Jurkat, Clone E6-1 (cell line): ENCODE measurements around the gene NUP188.
"Not testable (repeated sequence)": the region's sequence is repeated elsewhere in the genome, so short reads cannot be mapped to it uniquely, and the experiment has no call there.

ENCODE experiments used
- DNase-seq: peaks from one replicate; pipeline ENCODE4 v3.0.0-alpha.2; 2011; ENCODE audit warnings: low read depth, low spot score
- H3K4me3 ChIP-seq: 2 replicates; pipeline ENCODE4 v1.5.1; 2011; ENCODE audit warnings: mild to moderate bottlenecking, low read length, control low read depth, moderate library complexity

The NUP188 gene

GRCh38 chr9:128999581-129000206 is 52.2 kb downstream of the NUP188 start:
- DNase-seq = no peak
- H3K4me3 ChIP-seq = no peak overlapping the region

- no peak overlapping the region for H3K4me3 ChIP-seq
- DNase-seq = no peak
These were observed 54.2 kb downstream of the NUP188 start for GRCh38 chr9:129001504-129002325.

DNA sequence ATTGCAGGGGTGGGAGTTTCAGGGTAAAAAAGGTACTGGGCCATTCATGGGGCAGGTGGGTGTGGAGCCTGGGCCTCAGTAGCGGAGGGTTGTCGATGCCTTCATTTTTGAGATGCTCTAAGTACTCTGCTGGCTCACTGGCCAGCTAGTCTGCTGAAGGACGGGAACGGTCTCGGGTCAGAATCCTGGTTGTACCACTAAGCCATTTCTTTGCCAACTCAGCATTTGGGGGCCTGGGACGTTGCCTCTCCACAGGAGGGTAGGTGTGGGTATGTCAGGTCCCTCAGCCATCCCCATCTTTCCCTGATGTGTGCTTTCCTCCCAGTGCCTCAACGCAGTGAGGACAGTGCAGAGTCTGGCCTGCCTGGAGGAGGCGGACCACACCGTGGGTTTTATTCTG is 55.5 kb downstream of the NUP188 start:
- no peak for DNase-seq
- no peak overlapping the region for H3K4me3 ChIP-seq

DNA sequence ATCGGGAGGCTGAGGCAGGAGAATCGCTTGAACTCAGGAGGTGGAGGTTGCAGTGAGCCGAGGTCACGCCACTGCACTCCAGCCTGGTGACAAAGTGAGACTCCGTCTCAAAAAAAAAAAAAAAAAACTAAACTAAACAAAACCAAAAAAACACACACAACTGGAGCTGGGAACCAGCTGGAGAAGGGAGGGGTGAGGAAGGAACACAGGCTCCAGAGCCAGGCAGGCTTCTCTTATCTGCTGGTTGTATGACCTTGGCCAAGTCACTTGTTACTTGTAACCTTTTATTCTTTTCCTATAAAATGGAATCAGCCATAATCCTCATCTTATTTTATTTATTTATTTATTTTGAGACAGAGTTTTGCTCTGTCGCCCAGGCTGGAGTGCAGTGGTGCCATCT is 56.7 kb downstream of the NUP188 start:
- H3K4me3 ChIP-seq, DNase-seq: not testable (repeated sequence)

DNA sequence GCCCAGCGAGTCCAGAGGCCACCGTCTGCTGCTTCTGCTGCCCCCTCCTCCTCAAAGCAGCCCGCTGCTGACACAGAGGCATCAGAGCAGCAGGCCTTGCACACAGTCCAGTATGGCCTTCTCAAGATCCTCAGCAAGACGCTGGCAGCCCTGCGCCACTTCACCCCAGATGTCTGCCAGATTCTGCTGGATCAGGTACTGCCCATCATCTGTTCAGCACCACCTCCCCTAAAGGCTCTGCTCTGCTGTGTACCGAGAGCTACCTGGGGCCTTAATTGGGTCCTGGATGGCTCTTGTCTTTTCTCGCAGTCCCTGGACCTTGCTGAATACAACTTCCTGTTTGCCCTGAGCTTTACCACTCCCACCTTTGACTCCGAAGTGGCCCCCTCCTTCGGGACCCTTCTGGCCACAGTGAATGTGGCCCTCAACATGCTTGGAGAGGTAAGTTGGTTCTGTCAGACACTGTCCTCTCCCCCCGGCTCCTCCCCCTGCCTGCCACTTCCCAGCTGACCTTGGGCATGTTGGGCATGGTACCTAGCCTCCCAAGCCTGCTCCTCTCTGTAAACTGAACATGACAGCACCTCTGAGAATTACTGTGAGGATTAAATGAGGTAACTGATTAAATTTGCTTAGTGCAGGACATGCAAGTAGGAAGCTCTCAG is 58.0 kb downstream of the NUP188 start:
- H3K4me3 ChIP-seq = no peak overlapping the region
- DNase-seq = no peak

GRCh38 chr9:129006328-129007034 is 59.0 kb downstream of the NUP188 start:
- DNase-seq = peak; percentile 66
- H3K4me3 ChIP-seq = no peak overlapping the region

DNA sequence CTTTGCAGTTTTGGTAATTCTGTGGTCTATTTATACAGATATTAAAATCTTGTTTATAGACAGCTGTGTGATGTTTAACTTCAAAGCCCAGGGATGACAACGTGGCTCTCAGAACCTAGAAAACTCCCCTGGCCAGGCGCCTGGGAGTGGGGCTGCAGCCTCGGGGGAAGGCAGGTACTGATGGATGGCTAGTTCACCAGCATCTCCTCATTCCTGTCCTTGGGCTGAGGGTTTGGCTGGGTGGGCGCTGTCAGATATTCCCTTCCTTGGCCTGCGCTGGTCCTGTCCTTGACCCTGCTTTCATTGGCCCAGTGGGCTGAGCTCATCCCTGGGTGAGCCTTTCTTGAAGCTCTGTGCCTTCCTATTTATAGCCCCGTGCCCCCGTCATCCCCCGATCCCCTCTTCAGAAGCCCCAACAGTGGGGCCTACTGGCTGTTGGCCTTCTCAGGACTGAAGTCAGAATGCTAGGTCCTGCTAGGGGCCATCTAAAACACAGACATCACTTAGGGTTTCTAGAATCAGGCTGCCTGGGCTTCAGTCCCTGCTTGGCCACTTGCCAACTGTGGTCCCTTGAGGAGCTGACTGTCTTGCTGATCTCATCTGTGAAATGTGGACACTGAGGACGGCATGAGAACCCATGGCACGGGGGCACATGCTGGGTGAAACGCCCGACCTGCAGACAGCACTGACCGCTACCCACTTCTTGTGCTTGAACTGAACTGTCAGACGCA is 59.7 kb downstream of the NUP188 start:
- no peak for DNase-seq
- no peak overlapping the region for H3K4me3 ChIP-seq

- no peak for DNase-seq
These were observed 60.4 kb downstream of the NUP188 start for GRCh38 chr9:129007766-129008468.

GRCh38 chr9:129008469-129008965 is 61.0 kb downstream of the NUP188 start:
- DNase-seq = no peak
- H3K4me3 ChIP-seq = no peak overlapping the region

More at GRCh38 chr9:129007766-129008468, 60.4 kb downstream of the NUP188 start:
- H3K4me3 ChIP-seq = no peak overlapping the region

- H3K4me3 ChIP-seq = no peak overlapping the region
- DNase-seq = no peak
These were observed 61.6 kb downstream of the NUP188 start for GRCh38 chr9:129008986-129009583.

DNA sequence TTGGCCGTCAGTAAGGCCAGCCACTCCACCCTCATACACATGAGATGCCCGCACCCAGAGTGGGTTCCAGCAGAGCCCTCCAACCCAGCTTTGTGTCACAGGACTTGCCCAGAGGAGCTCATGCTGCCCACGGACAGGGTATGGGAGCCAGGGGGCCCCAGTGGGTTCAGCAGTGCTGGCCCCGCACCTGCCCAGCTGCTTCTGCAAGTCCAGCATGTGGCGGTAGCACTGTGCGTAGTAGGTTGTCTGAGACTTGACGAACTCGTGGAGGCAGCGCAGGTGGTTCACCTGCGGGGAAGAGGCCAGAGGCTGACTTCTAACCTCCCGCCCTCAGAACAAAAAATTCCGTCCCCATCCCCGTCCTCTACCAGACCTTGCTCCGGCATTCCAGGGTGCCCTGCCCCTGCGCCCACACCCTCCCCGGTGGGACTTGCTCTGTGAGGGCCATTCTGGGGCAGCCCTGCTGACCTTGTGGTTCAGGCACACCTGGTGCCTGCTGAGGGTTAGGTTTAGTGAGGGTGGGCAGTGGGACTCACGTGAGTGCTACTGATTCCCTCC is 62.2 kb downstream of the NUP188 start:
- DNase-seq = no peak
- no peak overlapping the region for H3K4me3 ChIP-seq

- no peak overlapping the region for H3K4me3 ChIP-seq
- DNase-seq = no peak
These were observed 62.9 kb downstream of the NUP188 start for GRCh38 chr9:129010267-129010975.

- no peak for DNase-seq
- H3K4me3 ChIP-seq = no peak overlapping the region
These were observed 63.7 kb downstream of the NUP188 start for GRCh38 chr9:129011170-129011569.

- no peak for DNase-seq
These were observed 64.3 kb downstream of the NUP188 start for GRCh38 chr9:129011761-129012181.

DNA sequence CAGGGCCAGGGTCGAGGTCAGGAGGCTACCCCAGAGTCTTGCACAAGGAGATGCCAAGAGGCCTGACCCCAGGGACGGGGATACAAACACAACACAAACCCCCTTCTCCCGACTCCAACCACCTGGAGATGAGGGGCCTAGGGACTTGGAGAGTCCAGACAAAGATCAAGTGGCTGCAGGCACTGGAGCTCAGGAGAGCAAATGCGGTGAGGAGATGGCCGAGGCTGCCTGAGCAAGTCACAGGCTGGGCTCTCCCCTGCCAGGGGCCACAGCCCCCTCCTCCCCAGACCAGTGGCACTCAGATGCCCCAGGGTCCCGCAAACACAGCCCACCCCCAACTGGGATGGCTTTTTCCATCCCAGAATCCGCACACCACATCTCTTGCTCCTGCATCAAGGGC is 64.8 kb downstream of the NUP188 start:
- H3K4me3 ChIP-seq = no peak overlapping the region
- no peak for DNase-seq

More at GRCh38 chr9:129011761-129012181, 64.3 kb downstream of the NUP188 start:
- no peak overlapping the region for H3K4me3 ChIP-seq

DNA sequence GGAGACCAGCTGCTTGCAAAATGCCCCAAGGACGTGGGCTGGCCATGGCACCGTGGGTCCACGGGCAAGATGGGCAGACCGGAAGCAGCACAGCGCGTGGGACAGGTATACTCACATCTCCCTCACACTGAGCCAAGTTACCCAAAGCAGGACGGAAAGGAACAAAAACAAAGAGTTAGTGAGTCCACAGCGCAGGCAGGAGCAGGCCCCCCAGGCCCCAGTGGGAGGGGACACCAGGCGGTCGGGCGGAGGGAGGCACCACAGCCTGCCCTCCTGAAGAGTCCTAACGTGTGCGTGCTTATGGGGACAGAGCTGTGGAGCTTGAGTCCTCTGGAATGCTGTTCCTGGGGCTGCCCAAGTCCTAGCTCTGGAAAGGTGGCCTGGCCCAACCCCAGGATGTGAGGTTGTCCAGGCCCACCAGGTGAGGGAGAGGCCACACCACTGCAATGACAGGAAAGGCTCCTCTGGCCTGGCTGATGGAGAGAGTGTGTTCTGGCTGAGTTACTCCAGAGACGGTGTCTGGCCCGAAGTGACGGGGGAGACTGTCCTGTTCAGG is 65.5 kb downstream of the NUP188 start:
- H3K4me3 ChIP-seq = no peak overlapping the region
- no peak for DNase-seq

DNA sequence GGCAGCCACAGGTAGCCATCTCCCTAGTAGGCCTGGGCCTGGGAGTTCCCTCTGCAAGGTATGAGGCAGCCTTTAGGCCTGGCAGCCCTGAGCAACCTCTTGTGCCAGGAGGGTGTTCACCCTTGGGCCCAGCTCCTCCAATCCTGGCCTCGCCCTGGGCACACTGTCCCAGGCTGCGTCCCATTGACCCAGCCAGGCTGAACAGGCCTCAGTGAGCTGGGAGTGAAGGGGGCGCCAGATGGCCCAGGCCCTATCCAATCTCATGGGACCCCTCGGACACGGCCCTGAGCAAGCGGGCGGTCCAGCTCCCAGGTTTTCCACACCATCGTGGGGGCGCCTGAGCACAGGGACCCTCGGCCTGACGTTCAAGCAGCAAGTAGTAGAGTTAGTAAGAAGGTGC is 66.2 kb downstream of the NUP188 start:
- no peak for DNase-seq
- H3K4me3 ChIP-seq = no peak overlapping the region
